ENCODE data around the gene ALAD.
"Not testable (repeated sequence)": the region's sequence is repeated elsewhere in the genome, so short reads cannot be mapped to it uniquely, and the experiment has no call there.

GRCh38 chr9:113406353-113406752, 5.3 kb upstream of the ALAD start:
- TF ChIP-seq CTCF, POLR2AphosphoS5 (IDR thresholded peaks at IDR 0.05): not testable (repeated sequence)

Data from sigmoid colon (tissue), 4 donors.